GM12865 (cell line): Measurements from ENCODE around the gene MOB2.

Source experiments
- DNase-seq: peaks from one replicate; pipeline ENCODE4 v3.0.0; 2010; ENCODE audit warnings: low read depth
- H3K4me3 ChIP-seq: 2 replicates; pipeline ENCODE4 v1.5.1; 2011; ENCODE audit warnings: mild to moderate bottlenecking, low read depth, low read length, control low read depth
- CTCF ChIP-seq: IDR thresholded peaks from 2 replicates; pipeline ENCODE4 v1.5.1; 2011; ENCODE audit warnings: low read length, control low read depth, low read depth, inconsistent platforms; ENCODE audit not compliant: insufficient read depth; ENCODE audit errors: missing control alignments

Gene MOB2

GRCh38 chr11:1531449-1532013, 45.0 kb upstream of the MOB2 start:
- no peak overlapping the region for H3K4me3 ChIP-seq
- TF ChIP-seq CTCF = no peak
- no peak for DNase-seq

GRCh38 chr11:1530686-1531448, 44.3 kb upstream of the MOB2 start:
- TF ChIP-seq CTCF = no peak
- no peak overlapping the region for H3K4me3 ChIP-seq
- no peak for DNase-seq

- TF ChIP-seq CTCF = no peak
- no peak overlapping the region for H3K4me3 ChIP-seq
- DNase-seq = no peak
These were observed 43.2 kb upstream of the MOB2 start for GRCh38 chr11:1529774-1530173.

GRCh38 chr11:1529286-1529685, 42.7 kb upstream of the MOB2 start:
- no peak for TF ChIP-seq CTCF

GRCh38 chr11:1528710-1529109, 42.1 kb upstream of the MOB2 start:
- DNase-seq = no peak
- no peak overlapping the region for H3K4me3 ChIP-seq
- no peak for TF ChIP-seq CTCF

More at GRCh38 chr11:1529286-1529685, 42.7 kb upstream of the MOB2 start:
- H3K4me3 ChIP-seq = no peak overlapping the region
- DNase-seq = no peak

- no peak overlapping the region for H3K4me3 ChIP-seq
- no peak for TF ChIP-seq CTCF
- DNase-seq = no peak
These were observed 40.2 kb upstream of the MOB2 start for GRCh38 chr11:1526785-1527184.
